A549 (cell line): ENCODE data around the gene CHD9. TPM values are rescaled to one million over a fixed set of nuclear protein-coding genes. Genes with fewer than 3 reads are reported as not detected.

ENCODE experiments used
- ATAC-seq, 2 experiments: fragments of 200-7000 bp in 1 of 2; fragments of >200 bp in 1 of 2; cut with Nextera tagmentation in 1 of 2; cut with Tn5 transposase in 1 of 2; 3 replicates each; pipeline versions ENCODE4 v1.8.0 to v1.9.1; 2018 to 2020; ENCODE audit warnings: mild to moderate bottlenecking in 1 of 2, moderate library complexity in 1 of 2
- CTCF ChIA-PET: fragments of 300-600 bp; sonication (Branson Sonifier 250); formaldehyde crosslinking; extraction: SDS; loops from one replicate; lab custom pipeline; 2021; ENCODE audit warnings: antibody characterized with exemption, inconsistent platforms; lab: Yijun Ruan, JAX
- POLR2A ChIA-PET: fragments of 350-600 bp; formaldehyde crosslinking; extraction: SDS; loops from one replicate; lab custom pipeline; 2021; ENCODE audit warnings: antibody characterized with exemption, inconsistent platforms; lab: Yijun Ruan, JAX
- DNase-seq, 2 experiments: peaks; one replicate each; pipeline versions ENCODE4 v3.0.0 to v3.0.0-alpha.2; 2011 to 2016; ENCODE audit warnings: low read depth in 1 of 2, low spot score in 1 of 2
- FAIRE-seq: peaks from 2 replicates; lab custom pipeline; 2011; peaks lifted over from hg19 to GRCh38; lab: Jason Lieb, UNC
- H3K27ac ChIP-seq, 2 experiments: fragments of >200 bp; sonication (Bioruptor Twin); formaldehyde crosslinking; 3 replicates each; pipeline ENCODE4 v1.5.1; 2016 to 2017
- H3K4me1 ChIP-seq: fragments of >200 bp; sonication (Bioruptor Twin); formaldehyde crosslinking; 3 replicates; pipeline ENCODE4 v1.6.1; 2016
- H3K4me2 ChIP-seq: fragments of >200 bp; sonication (Bioruptor Twin); formaldehyde crosslinking; 3 replicates; pipeline ENCODE4 v1.6.1; 2016
- H3K4me3 ChIP-seq: fragments of >200 bp; sonication (Bioruptor Twin); formaldehyde crosslinking; 3 replicates; pipeline ENCODE4 v1.5.1; 2016
- H3K9me3 ChIP-seq: fragments of >200 bp; sonication (Bioruptor Twin); formaldehyde crosslinking; 3 replicates; pipeline ENCODE4 v1.6.1; 2016
- BCL3 ChIP-seq: fragments of >200 bp; sonication (Bioruptor Twin); formaldehyde crosslinking; IDR thresholded peaks from 3 replicates; pipeline ENCODE4 v1.6.1; 2016
- BHLHE40 ChIP-seq: IDR thresholded peaks from 2 replicates; pipeline ENCODE4 v1.6.1; 2012; ENCODE audit warnings: low read depth, low read length, inconsistent platforms
- CEBPB ChIP-seq, 2 experiments: fragments of >200 bp in 1 of 2; sonication (Bioruptor Twin) in 1 of 2; formaldehyde crosslinking in 1 of 2; IDR thresholded peaks; 2 replicates each; pipeline ENCODE4 v1.6.1; 2012 to 2016
- E2F6 ChIP-seq: IDR thresholded peaks from 2 replicates; pipeline ENCODE4 v1.6.1; 2012; ENCODE audit warnings: low read depth, borderline replicate concordance
- EHMT2 ChIP-seq: fragments of 200-600 bp; sonication (generic); IDR thresholded peaks from 2 replicates; pipeline ENCODE4 v1.6.1; 2016; ENCODE audit warnings: antibody characterized with exemption, low read depth, mild to moderate bottlenecking, moderate library complexity
- EP300 ChIP-seq, 2 experiments: fragments of >200 bp; sonication (Bioruptor Twin); formaldehyde crosslinking; IDR thresholded peaks; 2 replicates in 1 of 2; 3 replicates in 1 of 2; pipeline ENCODE4 v1.6.1; 2016 to 2017
- ESRRA ChIP-seq: fragments of 150-350 bp; IDR thresholded peaks from 2 replicates; pipeline ENCODE4 v1.6.1; 2014; ENCODE audit warnings: mild to moderate bottlenecking, low read length, borderline replicate concordance
- FOSL2 ChIP-seq, 2 experiments: fragments of 450-650 bp in 1 of 2; fragments of >200 bp in 1 of 2; sonication (Bioruptor Twin) in 1 of 2; formaldehyde crosslinking; IDR thresholded peaks; 2 replicates each; pipeline versions ENCODE4 v1.5.0 to v1.6.1; 2016 to 2020; ENCODE audit warnings: mild to moderate bottlenecking in 1 of 2, moderate library complexity in 1 of 2
- GATA3 ChIP-seq: IDR thresholded peaks from 2 replicates; pipeline ENCODE4 v1.6.1; 2012; ENCODE audit warnings: borderline replicate concordance
- HOXB5 ChIP-seq: fragments of 250-450 bp; sonication (Bioruptor Pico); IDR thresholded peaks from 2 replicates; pipeline ENCODE4 v1.5.0; 2020; ENCODE audit warnings: mild to moderate bottlenecking, moderate library complexity
- JUN ChIP-seq, 2 experiments: fragments of >200 bp; sonication (Bioruptor Twin); formaldehyde crosslinking; IDR thresholded peaks; 2 replicates in 1 of 2; 3 replicates in 1 of 2; pipeline ENCODE4 v1.6.1; 2016 to 2017
- JUNB ChIP-seq: fragments of >200 bp; sonication (Bioruptor Twin); formaldehyde crosslinking; IDR thresholded peaks from 2 replicates; pipeline ENCODE4 v1.6.1; 2016
- MAFK ChIP-seq: fragments of 450-650 bp; IDR thresholded peaks from 2 replicates; pipeline ENCODE4 v1.6.1; 2014; ENCODE audit not compliant: partially characterized antibody
- MYC ChIP-seq: IDR thresholded peaks from 2 replicates; pipeline ENCODE4 v1.6.1; 2012; ENCODE audit warnings: mild to moderate bottlenecking, inconsistent platforms, low read length, improper control_type of control experiment, borderline replicate concordance
- NFE2L2 ChIP-seq: fragments of 150-350 bp; conservative IDR thresholded peaks from 2 replicates; pipeline ENCODE4 v1.6.1; 2014; ENCODE audit warnings: low read length
- POLR2AphosphoS2 ChIP-seq: conservative IDR thresholded peaks from 2 replicates; pipeline ENCODE4 v1.6.1; 2012; ENCODE audit warnings: low read length, improper control_type of control experiment, inconsistent platforms
- RAD21 ChIP-seq, 2 experiments: fragments of >200 bp in 1 of 2; sonication (Bioruptor Twin) in 1 of 2; formaldehyde crosslinking in 1 of 2; IDR thresholded peaks in 1 of 2; conservative IDR thresholded peaks in 1 of 2; 2 replicates in 1 of 2; 3 replicates in 1 of 2; pipeline ENCODE4 v1.6.1; 2012 to 2018; ENCODE audit warnings: inconsistent platforms in 1 of 2
- RARB ChIP-seq: fragments of 250-450 bp; sonication (Bioruptor Pico); IDR thresholded peaks from 2 replicates; pipeline ENCODE4 v1.8.0; 2021; ENCODE audit warnings: mild to moderate bottlenecking, moderate library complexity
- RNF2 ChIP-seq: fragments of 200-600 bp; sonication (generic); IDR thresholded peaks from 2 replicates; pipeline ENCODE4 v1.6.1; 2016; ENCODE audit warnings: low read depth, mild to moderate bottlenecking, antibody characterized with exemption, moderate library complexity, borderline replicate concordance
- SMC3 ChIP-seq: fragments of >200 bp; sonication (Bioruptor Twin); formaldehyde crosslinking; IDR thresholded peaks from 3 replicates; pipeline ENCODE4 v1.6.1; 2018; ENCODE audit warnings: inconsistent platforms
- TFCP2L1 ChIP-seq: fragments of 250-450 bp; sonication (Bioruptor Pico); IDR thresholded peaks from 2 replicates; pipeline ENCODE4 v1.5.0; 2021; ENCODE audit warnings: mild to moderate bottlenecking
- TP53 ChIP-seq: fragments of 250-450 bp; sonication (Bioruptor Pico); IDR thresholded peaks from 2 replicates; pipeline ENCODE4 v1.5.0; 2021; ENCODE audit warnings: mild to moderate bottlenecking, moderate library complexity
- ZC3H11A ChIP-seq: fragments of 450-650 bp; IDR thresholded peaks from 2 replicates; pipeline ENCODE4 v1.6.1; 2014; ENCODE audit warnings: antibody characterized with exemption, mild to moderate bottlenecking
- ZNF302 ChIP-seq: fragments of 250-450 bp; sonication (Bioruptor Pico); IDR thresholded peaks from 2 replicates; pipeline ENCODE4 v1.9.0; 2021; ENCODE audit warnings: inconsistent platforms, mild to moderate bottlenecking, moderate library complexity
- whole genome bisulfite sequencing: methylation state at CpG from one replicate; pipeline ENCODE4 v1.1.6; 2017; ENCODE audit errors: missing lambda C conversion rate; 5-methylcytosine and 5-hydroxymethylcytosine counted together
- polyA plus RNA-seq, 4 experiments: library from polyadenylated mRNA; depleted of rRNA in 3 of 4; stranded (reverse); fragments of >200 nt; fragmentation: RNase III in 1 of 4; extraction: RNeasy Plus Mini Kit Qiagen cat#74134 plus additional on column Dnase treatment in 1 of 4; gene quantifications; 2 replicates in 3 of 4; 3 replicates in 1 of 4; pipeline ENCODE4 v1.2.3, GENCODE V29; 2011 to 2017
- TF ChIP-seq, protein P1 (sequence below): IDR thresholded peaks from 2 replicates; pipeline ENCODE4 v1.6.1; 2012
- TF ChIP-seq, protein P2 (sequence below): fragments of 450-650 bp; IDR thresholded peaks from 2 replicates; pipeline ENCODE4 v1.6.1; 2014; ENCODE audit warnings: antibody characterized with exemption

CHD9 gene
- polyA plus RNA-seq, 2 of the 4 experiments (the other 2 are of a cell fraction) = 17.8 to 51.6 TPM

DNA sequence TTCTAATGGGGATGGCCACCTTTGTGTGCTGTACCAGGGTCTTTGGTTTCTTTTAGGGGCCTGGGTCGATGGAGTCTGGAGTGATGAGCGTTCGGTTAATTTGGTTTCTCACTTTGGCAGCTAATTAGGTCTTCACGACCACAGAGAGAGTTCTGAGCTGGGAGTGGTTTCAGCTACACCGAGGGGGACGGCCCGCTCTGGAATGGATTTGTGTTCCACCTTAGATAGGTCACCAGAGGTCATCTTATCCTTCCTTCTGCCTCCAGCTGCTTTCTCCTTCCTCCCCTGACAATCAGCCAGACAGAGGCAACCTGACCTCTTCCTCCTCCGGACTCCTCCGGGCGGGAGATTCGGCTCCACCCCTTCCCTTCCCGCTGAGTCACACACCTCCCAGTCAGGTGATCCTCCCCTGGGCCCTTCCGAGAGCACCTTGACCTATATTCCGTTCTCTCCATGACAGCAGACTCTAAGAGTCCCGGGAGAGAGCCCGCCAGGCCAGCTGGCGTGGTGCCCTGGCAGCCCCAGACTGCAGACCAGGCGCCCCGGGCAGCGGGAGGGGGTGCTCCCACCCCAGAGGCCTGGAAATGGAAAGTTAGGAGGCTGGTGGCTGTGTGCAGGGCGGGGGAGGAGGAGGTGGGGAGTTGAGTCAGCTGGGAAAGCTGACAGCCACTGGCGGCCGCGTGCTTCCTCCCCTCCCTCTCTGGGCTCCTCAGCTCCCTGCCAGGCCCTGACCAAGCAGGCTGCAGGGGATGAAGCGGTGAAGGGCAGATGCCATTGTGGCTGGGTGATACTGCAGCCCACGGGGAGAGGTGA is 44.7 kb downstream of the CHD9 start:
- ATAC-seq (peak; percentile 92 to 94), DNase-seq (peak; percentile 86 to 95), FAIRE-seq (no peak)
- Histone ChIP-seq H3K4me3 (peak overlapping the region; percentile 31), H3K4me2 (peak overlapping the region; percentile 92), H3K9me3 (no peaks in the 10 kb centered on the region), H3K4me1 (peaks cover 49% of the 10 kb centered on the region), H3K27ac (peak overlapping the region; percentile 95 to 96)
- ChIA-PET POLR2A (interaction anchor here (0.6 to 5.2 kb wide), 9 partner anchors 10 to 109 kb away, joined by 3 to 54 read pairs (median 6); partner anchors contain the start of genes CHD9 and CHD9NB), CTCF (interaction anchor here (1.1 to 7.8 kb wide), 9 partner anchors 8 to 109 kb away, joined by 3 to 49 read pairs (median 5); partner anchors contain the start of gene CHD9)
- 7% methylated on average over 20 of the region's 26 CpGs for WGBS
- TF ChIP-seq JUNB (no peak; the same call in none of the 2 replicates), GATA3 (peak; percentile 53; the same call in 1 of the 2 replicates), EP300 (IDR thresholded peaks at IDR 0.05) (peak; percentile 46 to 65; a peak in 2 of 5 replicates), EHMT2 (no peak), FOSL2 (IDR thresholded peaks at IDR 0.05) (no peak; the same call in 1 of the 2 replicates), FOSL2 (CRISPR knock-in tag; IDR thresholded peaks at IDR 0.05) (peak; percentile 83), NFE2L2 (0 out of 2 replicates have a peak, but pooled peaks have one; percentile 38), BHLHE40 (no peak), MAFK (peak; percentile 79), E2F6 (peak; percentile 82; the same call in 1 of the 2 replicates), RNF2 (no peak), TP53 (CRISPR knock-in tag) (no peak), ESRRA (0 out of 2 replicates have a peak, but pooled peaks have one; percentile 3), JUN (IDR thresholded peaks at IDR 0.05) (peak in 1 of 2 experiments; percentile 65; a peak in 2 of 5 replicates), CEBPB (IDR thresholded peaks at IDR 0.05) (no peak), SMC3 (peak; percentile 24; the same call in 1 of the 3 replicates), ZNF302 (no peak), BCL3 (0 out of 3 replicates have a peak, but pooled peaks have one; percentile 31), RARB (CRISPR knock-in tag) (no peak), TFCP2L1 (CRISPR knock-in tag) (no peak), RAD21 (conservative IDR thresholded peaks at IDR 0.05 in 1 of 2, IDR thresholded peaks at IDR 0.05 in 1 of 2) (peak in 1 of 2 experiments; percentile 45; a peak in 2 of 5 replicates), MYC (peak; percentile 49), ZC3H11A (no peak), HOXB5 (CRISPR knock-in tag) (no peak; the same call in 1 of the 2 replicates), POLR2AphosphoS2 (no peak)
- TF ChIP-seq, protein P1, sequence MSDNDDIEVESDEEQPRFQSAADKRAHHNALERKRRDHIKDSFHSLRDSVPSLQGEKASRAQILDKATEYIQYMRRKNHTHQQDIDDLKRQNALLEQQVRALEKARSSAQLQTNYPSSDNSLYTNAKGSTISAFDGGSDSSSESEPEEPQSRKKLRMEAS = peak; percentile 95
- TF ChIP-seq, protein P2, sequence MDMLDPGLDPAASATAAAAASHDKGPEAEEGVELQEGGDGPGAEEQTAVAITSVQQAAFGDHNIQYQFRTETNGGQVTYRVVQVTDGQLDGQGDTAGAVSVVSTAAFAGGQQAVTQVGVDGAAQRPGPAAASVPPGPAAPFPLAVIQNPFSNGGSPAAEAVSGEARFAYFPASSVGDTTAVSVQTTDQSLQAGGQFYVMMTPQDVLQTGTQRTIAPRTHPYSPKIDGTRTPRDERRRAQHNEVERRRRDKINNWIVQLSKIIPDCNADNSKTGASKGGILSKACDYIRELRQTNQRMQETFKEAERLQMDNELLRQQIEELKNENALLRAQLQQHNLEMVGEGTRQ = peak; percentile 84
